ENCODE data around the gene TBXA2R.

Gene TBXA2R

GRCh38 chr19:3619631-3620012 is 12.9 kb upstream of the TBXA2R start:
- no peak for DNase-seq (ENCODE audit: low read depth)

GRCh38 chr19:3618811-3619630 is 12.3 kb upstream of the TBXA2R start:
- no peak for DNase-seq (ENCODE audit: low read depth)

GRCh38 chr19:3618144-3618810 is 11.6 kb upstream of the TBXA2R start:
- DNase-seq (ENCODE audit: low read depth), result peak; percentile 71

GRCh38 chr19:3617463-3617862 is 10.8 kb upstream of the TBXA2R start:
- no peak for DNase-seq (ENCODE audit: low read depth)

- DNase-seq (ENCODE audit: low read depth), result no peak
These were observed 9.0 kb upstream of the TBXA2R start for GRCh38 chr19:3615524-3616135.

GRCh38 chr19:3614858-3615505 is 8.3 kb upstream of the TBXA2R start:
- no peak for DNase-seq (ENCODE audit: low read depth)

GRCh38 chr19:3613818-3614661 is 7.4 kb upstream of the TBXA2R start:
- DNase-seq (ENCODE audit: low read depth), result no peak

- no peak for DNase-seq (ENCODE audit: low read depth)
These were observed 6.4 kb upstream of the TBXA2R start for GRCh38 chr19:3612901-3613741.

GRCh38 chr19:3612330-3612729 is 5.7 kb upstream of the TBXA2R start:
- DNase-seq (ENCODE audit: low read depth), result no peak

- DNase-seq (ENCODE audit: low read depth), result no peak
These were observed 5.2 kb upstream of the TBXA2R start for GRCh38 chr19:3611841-3612240.

GRCh38 chr19:3610745-3611717 is 4.4 kb upstream of the TBXA2R start:
- DNase-seq (ENCODE audit: low read depth), result no peak

GRCh38 chr19:3609779-3610719 is 3.4 kb upstream of the TBXA2R start:
- DNase-seq (ENCODE audit: low read depth), result peak; percentile 27

- no peak for DNase-seq (ENCODE audit: low read depth)
These were observed 2.2 kb upstream of the TBXA2R start for GRCh38 chr19:3608750-3609322.

GRCh38 chr19:3608079-3608641 is 1.5 kb upstream of the TBXA2R start:
- DNase-seq (ENCODE audit: low read depth), result no peak

GRCh38 chr19:3607303-3608078 is 816 bp upstream of the TBXA2R start:
- no peak for DNase-seq (ENCODE audit: low read depth)

GRCh38 chr19:3606174-3606689 is 443 bp downstream of the TBXA2R start:
- DNase-seq (ENCODE audit: low read depth), result no peak

GRCh38 chr19:3605770-3606169 is 905 bp downstream of the TBXA2R start:
- DNase-seq (ENCODE audit: low read depth), result no peak

Measured in fibroblast of gingiva (primary cell).